HG03103 (cell line): Measurements from ENCODE around the gene DSE.

ENCODE experiments used
- ATAC-seq: cut with Tn5 transposase; IDR thresholded peaks from one replicate; pipeline ENCODE4 v1.9.1; 2021; ENCODE audit warnings: low read depth; ENCODE audit not compliant: unreplicated experiment

Gene DSE

DNA sequence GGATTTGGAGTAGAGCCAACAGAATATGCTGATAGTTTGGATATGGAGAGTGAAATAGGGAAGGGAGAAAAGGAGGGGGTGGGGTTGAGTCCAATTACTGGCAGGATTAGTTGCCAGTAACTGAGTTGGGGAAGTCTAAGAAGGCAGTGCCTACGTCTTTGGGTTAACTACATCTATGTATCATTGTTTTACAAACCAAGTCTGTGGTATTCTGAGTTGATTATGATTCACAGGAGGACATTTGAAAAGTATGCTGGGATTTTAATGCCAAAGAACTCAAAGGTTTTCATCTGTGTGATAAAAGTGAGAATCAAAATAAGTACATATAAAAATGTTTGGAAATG is 14.7 kb downstream of the DSE start:
- ATAC-seq, result no peak

DNA sequence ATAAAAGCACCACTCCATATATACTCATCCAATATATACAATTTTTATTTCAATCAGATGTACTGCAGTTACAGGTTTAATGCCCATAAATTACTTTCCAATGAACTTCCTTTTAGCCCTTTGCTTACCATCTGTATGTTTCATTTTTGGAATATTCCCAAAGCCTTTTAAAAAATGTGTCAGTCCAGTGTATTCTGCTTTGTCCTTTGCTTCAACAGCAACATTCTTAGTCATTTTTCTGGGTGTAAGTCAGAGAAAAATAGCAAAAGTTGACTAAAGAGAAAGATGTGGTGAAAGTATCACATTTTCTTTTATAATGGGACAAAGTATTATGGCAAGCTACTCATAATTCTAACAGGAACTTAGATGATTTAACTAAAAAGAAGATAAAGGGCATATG is 15.2 kb downstream of the DSE start:
- no peak for ATAC-seq

DNA sequence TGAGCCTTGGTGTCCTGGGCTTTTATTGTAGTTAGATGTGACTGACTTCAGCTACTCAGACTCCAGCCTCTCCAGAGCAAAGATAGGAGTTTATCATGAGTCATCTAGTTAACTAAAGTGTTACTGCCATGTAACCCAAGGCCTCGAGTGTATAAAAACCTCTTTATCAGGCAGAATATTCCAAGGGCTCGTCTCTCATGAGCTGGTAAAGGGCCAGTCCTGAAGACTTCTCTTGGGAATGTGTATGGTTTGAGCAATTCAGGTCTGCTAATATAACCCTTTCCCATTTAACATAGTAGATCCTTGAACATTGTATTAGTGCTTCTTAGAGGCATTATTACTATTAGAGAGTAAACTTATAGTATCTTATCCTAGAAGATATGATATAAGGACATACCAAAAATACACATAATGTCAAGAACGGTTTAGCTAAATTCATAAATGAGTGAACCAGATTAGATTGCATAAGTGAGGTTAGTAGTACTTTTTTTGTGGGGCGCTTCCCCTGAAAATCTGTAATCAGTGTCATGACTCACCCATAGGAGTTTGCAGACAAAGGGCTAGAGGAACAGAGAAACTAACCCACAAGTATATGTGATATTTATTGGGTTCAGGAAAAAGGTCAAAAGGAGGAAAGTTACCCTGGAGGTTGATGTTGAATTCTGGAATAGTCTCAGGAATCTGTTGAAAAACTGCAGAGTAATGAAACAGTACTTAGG is 16.0 kb downstream of the DSE start:
- ATAC-seq, result no peak

DNA sequence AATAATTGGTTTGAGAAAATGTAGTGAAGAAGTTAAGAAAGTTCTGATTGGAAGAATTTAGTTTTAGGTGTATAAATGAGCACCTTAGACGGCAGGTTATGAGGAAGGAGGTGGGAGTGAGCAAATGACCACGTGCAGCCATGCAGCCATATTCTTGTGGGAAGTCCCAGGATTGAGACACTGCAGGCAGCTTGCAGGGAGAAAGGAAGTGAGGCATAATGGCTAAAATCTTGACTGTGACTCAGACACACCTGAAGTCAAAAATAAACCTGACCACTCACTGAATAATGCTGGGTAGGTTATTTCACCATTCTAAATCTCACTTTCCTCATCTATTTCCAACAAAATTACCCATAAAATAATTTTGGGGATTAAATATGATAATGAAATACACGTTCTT is 16.6 kb downstream of the DSE start:
- peak; percentile 48 for ATAC-seq

DNA sequence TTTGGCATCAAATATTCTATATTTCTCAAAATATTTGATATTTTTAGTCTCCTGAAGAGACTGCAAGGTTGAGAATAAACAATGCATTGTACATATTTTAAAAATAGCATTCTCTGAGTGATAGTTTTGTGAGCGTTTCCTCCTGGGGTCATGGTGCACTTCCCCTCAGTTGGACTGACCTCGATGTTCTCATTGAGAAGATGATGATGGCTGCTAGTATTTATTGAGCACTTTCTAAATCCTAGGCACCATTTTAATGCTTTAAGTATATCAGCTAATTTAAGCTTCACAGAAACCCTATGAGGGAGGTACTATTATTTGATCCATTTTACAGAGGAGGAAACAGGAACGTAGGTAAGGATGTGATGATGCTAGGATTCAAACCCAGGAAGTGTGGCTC is 18.2 kb downstream of the DSE start:
- ATAC-seq, result no peak

DNA sequence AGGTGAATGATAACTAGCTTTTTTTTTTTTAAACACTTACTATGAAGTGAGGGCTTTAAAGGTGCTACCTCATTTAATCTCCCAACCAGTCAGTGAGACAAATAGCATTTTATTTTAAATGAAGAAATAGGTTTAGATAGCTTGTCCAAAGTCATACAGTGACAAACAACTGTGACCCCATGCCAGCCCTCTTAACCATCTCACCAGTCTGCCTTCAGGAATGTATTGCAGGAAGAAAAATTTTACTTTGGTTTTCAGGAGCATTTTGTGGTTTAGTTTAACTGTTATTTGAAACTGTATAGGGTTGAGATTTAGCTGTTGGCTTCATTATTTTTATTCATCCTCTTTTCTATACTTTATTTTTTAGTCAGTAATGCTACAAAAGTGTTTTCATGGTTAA is 18.6 kb downstream of the DSE start:
- ATAC-seq, result no peak

DNA sequence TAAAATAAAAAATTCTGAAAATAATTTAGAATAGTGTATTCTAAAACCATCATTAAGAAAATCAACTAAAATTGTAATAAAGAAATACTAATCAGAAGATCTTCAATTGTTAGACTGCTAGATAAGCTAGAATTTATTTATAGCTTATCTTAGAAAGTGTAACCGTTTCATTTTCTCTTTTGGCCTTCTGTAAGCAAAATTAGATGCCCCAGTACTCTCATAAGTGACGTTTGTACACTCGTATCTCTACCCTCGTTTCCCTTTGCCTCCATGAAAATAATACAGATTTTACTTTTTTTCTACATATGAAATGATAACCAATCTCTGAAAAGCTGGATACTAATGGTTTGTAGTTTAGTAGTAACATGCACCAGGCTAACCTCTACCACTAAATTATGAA is 19.8 kb downstream of the DSE start:
- ATAC-seq, result peak; percentile 34

DNA sequence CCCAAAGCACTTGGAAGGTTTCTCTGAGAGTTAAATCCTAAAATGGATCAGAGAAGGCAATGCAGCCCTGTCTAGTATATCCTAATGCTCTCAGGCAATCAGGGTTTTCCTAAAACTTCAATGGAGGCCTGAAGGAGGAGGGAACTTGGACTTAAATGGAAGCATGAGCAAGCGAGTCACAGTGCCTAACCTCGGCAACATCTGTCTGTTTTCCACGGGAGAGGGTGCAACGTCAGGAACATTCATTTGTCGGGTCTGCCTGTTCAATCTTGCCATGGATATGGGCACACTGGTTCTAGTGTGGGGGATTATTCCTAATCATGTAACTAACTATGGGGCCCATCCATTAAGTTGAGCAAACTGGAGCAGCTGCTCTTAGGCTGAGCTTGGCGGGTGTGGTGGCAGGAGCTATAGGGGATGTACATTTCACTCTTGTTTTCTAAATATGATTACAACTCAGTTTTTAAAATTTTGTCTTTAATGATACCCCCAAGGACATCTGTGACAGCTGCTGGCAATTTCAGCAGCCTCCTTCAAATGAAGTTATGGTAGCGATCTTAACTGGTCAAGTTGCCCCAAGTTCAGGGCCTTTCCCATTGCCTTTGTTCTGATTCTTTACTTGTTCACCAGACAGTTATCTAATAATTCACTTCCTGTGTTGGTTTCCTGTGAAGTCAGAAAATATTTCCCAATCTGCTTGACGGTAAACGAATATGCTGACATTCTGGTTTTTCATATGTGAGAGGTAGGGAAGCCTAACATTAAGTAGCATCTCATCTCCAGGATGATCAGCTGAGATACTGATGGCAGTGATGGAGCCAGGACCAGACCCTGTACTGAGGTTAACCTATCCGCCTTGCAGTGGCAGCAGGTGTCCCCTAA is 21.6 kb downstream of the DSE start:
- ATAC-seq, result no peak

DNA sequence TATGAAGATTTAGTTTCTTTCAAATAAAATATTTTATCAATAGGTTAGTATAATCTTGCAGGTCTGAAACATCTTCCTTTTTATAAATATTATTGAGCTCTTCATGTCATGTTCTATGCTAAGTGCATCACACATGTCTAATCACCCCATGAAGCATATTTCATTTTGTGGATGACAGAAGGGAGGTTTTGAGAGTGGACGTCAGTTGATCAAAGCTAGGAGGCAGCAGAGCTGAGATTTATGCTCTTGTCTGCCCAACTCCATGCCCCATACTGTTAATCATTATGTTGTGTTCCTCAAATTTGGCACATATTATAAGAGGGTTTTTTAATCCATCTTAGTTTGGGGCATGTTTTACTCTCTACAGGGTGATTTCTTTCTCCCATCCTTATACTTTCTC is 22.7 kb downstream of the DSE start:
- ATAC-seq, result no peak

DNA sequence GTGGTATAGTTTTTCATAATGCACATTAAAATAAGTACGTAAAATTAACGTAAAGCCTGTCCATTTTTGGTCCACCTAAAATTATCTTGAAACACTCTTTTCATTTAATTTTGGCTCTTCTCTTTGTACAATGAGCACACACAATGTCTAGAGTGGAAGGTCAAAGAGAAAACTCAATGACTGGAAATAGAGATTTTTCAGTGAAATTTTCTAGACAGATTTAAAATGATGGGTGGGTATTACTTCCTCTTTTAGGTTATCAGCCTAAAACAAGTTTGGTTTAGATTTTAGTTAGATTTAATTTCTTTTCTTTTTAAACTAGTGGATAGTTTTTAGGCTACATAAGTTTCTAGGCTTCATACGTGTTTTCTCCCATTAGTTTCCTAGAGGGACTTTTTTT is 24.9 kb downstream of the DSE start:
- ATAC-seq, result no peak

DNA sequence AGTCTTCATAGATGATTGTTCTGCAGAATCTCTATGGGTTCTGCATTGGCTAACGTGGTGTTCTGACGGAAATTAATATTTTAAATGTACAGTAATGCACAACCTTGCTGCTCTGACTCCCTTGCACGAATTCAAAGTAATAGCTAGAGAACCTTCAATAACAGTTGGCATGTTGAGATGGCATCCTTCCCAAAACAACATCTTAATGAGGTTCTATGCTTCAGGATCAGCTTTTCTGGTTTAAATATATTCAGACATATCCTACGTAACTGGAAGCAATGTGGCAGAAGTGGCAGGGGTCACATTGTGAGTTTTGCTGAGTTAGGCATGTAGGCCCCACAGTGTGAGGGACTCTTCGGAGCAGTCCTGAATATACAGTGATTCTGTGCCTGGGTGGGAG is 25.7 kb downstream of the DSE start:
- no peak for ATAC-seq

DNA sequence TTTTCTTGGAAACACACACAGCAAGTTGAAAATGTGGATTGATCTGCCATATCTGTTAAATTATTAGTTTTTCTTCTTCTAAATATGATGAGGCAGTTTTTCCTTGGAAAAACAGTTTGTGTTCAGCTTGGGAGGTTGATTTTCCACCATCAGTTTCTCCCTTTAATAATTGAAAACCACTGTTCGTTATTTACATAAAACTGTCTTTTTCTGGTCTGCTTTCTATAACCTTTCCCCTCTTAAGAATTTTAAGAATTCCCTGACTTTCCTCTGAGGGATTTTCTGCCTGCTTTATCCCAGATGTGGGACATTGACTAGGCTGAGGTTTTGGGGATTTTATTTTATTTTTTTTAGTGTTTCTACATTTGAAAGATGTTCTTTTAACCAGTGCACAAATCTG is 27.2 kb downstream of the DSE start:
- no peak for ATAC-seq

DNA sequence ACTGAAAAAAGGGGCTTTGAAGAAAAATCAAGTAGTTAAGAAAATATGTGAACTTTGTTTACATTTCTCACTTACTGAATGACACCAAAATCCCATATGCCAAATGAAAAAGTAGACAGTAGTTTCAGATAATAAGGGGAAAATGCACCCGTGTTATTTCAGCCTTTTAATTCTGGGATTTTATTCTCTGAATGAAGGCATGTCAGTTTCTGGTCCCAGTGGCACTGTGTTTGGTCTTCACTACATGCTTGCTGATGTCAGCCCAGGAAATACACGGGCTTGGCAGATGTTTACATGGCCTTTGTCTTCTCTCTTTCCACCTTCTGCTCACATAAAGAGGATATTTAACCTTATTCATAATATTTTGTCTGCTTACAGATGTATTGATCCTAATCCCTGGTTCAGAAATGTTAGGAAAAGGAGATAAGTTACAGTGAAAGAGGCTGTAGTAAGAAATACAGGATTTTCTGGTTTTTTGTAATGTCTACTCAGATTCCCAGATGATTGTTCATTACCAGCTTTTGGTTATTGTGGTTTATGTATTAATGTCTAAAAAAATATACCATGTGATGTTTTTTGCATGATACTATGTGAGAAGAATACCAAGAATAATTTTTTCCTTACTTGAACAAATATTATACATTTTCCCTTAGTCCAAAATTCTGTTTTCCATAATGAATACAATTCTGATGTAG is 27.7 kb downstream of the DSE start:
- ATAC-seq, result no peak

DNA sequence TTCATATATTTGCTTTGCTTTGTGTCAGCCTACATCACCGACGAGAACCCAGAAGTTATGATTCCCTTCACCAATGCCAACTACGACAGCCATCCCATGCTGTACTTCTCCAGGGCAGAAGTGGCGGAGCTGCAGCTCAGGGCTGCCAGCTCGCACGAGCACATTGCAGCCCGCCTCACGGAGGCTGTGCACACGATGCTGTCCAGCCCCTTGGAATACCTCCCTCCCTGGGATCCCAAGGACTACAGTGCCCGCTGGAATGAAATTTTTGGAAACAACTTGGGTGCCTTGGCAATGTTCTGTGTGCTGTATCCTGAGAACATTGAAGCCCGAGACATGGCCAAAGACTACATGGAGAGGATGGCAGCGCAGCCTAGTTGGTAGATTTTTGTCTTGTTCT is 28.5 kb downstream of the DSE start:
- ATAC-seq, result no peak

DNA sequence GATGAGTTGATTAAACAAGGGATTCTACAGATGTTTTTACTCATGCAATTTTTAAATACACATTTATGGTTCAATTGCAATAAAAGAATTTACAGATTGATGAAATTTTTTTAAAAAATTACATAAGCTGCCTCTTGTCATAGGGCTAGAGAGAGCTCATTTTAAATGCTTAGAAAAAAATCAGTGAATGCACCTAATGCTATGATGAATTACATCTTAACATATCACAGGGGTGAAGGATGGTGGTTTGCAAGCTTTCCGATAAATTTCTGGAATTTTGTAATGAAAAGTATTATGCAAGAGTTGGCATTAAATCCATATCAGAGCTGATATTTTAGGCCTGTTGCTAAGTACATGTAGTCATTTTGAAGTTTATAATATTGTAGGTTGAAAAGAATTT is 29.6 kb downstream of the DSE start:
- no peak for ATAC-seq

DNA sequence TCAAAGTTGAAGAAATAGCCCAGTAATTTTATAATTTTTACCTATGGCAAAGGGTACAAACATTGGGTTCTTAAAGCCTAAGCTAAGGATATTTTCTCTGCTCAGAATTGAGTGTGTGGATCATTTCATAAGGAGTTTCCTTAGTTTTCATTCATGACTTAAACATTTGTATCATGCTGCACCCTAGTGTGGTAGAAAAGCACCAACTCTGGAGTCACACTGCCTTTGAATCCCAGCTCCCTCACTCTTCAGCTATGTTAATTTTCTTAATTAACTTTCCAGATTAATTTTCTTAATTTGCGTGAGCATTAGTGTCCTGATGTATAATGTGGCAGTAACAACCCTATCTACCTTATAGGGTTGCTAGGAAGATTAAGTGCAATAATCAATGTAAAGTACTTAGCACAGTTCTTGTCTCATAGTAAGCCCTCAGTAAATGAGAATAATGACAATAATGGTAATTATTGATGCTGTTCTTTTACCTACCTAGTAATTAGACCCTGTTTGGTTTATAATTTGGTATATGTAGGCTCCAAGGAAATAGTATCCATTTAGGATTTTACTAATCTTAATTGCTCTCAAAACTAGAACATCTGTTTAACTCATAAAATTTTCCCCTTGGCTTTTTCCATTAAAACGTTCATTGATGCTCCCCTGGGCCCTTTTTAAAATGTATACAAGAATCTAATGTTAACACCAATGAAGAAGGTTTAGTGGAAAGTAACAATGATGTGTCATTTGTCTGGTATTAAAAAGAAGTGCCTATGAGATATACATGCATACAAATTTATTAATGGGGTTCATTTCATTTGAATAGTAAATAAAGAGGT is 31.6 kb downstream of the DSE start:
- no peak for ATAC-seq

DNA sequence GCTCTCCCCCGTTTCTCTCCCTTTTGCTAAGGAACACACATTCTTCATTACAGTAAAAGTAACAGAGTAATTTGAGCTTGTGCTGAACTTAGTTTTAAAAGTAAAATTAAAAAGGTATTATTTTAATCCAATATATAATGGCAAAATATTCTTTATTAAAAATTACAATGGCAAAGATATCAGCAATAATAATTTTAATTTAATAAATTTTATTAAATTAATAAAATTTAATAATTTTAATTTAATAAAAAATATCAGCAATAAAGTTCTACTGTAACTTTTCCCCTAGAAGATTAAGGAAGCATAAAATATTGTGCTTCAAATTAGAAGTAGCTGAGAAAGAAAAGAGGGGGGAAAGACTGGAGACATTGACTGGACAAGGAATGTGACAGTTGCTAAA is 32.5 kb downstream of the DSE start:
- no peak for ATAC-seq

DNA sequence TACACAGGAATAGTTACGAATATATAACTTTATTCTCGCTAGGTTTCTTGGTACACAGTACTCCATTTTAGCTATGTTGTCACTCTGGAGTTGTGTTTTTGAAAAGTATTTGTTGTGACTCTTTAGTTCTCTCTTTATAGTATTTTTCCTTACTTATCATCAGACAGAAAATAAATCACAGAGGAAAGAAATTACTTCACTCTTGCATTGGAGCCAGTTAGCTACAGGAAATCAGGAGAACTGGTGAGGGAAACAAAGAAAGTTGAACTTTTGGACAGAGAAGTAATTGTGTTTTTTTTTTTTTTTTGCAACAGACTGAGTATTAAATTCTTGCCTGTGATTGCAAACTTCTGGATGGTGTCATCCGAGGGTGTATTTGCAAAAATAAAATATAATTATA is 33.9 kb downstream of the DSE start:
- no peak for ATAC-seq

DNA sequence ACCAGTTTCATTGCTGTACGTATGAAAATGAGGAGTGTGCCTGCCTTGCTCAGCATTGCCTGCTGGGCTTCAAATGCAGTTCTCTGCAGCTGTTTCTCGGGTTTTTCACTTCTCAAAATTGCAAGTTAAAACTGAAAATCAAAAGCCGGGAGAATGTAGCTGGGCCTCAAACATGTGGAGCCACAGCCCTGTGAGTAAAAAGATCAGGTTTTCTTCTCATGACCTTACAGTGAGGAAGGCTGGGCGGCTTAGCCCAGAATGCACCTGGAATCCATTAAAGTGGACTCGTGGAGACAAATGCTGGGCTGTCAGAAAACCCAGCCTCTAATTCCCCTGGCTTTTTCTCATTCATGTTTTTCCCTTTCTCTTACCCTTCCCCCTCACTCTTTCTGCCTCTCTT is 34.4 kb downstream of the DSE start:
- ATAC-seq, result peak; percentile 53

DNA sequence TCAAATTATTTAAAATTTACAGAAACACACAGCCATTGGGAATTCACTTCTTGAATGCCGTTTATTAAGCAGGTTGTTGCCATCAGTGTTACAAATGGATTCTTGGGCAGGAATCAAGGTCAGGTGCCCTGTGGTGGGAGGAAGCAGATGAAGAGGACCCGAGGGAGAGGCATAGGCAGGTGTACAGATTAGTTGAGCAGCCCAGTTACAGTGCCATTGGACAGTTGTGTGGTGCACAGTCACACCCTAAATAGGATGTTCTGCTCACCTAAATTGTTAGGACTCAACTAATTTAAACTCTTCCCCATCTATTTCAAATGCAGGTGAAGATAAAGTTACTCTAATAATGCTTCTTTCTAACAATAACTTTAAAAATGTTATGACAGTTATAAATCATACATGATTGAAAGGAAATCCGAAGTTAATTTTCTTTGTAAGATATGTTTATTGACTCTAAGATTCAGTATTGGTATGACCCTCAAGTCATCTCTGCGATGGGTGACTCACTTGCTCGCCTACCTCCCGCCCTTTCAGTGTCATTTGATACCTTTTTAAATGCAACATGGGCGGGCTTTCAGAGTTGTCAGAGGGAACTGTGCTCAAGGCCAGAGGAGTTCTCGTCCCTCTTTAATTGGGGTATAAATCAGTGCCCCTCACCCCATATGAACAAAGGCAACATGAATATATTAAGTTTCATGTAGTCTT is 35.1 kb downstream of the DSE start:
- no peak for ATAC-seq
